Stimulated activated CD8-positive, alpha-beta memory T cell treated with anti-CD3 and anti-CD28 coated beads, Interleukin-15, amount 100 ng/mL, for 48 hours (primary cell): ENCODE data around the gene POGLUT2.
"Not testable (repeated sequence)": the region's sequence is repeated elsewhere in the genome, so short reads cannot be mapped to it uniquely, and the experiment has no call there.

Experiments used
- DNase-seq, 2 donors: peaks; one replicate each; pipeline ENCODE4 v3.0.0-alpha.2; 2020; ENCODE audit warnings: low read depth in 2 of 2

POGLUT2 gene

DNA sequence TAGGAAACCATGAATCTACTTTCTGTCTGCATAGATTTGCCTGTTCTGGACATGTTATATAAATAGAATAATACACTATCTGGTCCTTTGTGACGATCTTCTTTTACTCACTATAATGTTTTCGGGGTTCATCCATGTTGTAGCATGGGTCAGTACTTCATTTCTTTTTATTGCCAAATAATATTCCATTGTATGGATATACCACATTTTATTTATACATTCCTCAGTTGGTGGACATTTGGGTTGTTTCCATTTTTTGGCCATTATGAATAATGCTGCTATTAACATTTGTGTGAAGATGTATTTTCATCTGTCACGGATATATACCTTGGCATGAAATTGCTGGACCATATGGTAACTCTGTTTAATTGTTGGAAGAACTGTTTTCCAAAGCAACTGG is 6.9 kb upstream of the POGLUT2 start:
- DNase-seq, result no peak

DNA sequence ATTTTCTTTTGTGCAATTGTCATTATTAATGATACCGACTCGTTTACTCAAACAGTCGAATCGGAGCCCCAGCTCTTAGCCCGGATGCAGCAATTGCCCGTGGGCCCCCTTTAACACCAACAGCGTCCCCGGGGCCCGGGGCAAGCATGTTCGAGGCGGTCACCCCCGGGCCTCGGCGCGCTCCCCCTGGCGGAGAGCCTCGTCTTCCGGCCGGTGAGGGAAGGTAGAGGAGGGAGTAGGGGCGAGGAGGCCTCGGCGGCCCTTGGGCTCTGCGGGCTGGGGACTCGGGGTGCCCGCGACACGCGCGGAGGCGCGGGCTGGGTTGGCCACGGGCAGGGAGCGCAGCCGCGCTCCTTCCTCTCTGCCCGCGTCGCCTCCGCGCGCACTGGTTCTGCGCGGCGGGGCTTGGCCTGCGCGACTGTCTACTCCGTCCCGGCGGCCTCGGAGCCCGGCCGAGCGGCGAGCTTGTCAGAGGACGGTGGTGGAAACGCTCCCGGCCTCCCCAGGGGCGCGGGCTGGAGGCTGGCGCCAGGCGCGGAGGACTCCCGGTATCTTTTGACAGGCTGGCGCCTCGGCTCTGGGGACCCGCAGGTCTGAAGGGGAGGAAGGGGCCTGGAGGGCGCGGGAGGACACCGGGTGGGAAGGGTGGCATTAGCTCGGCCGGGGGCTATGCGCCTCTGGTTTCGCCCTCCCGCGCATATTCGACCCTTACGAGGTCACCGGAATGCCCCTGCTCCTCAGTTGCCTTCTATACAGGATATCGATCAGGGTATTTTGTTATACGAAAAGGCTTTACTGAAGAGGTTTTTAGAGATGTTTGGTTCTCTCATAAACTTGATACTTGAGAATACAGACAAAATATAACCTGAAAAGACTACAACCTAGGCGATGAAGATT is 1.6 kb upstream of the POGLUT2 start:
- DNase-seq, result peak; percentile 76 to 77

- no peak for DNase-seq
Observed at GRCh38 chr13:102799426-102800144, 809 bp upstream of the POGLUT2 start.

DNA sequence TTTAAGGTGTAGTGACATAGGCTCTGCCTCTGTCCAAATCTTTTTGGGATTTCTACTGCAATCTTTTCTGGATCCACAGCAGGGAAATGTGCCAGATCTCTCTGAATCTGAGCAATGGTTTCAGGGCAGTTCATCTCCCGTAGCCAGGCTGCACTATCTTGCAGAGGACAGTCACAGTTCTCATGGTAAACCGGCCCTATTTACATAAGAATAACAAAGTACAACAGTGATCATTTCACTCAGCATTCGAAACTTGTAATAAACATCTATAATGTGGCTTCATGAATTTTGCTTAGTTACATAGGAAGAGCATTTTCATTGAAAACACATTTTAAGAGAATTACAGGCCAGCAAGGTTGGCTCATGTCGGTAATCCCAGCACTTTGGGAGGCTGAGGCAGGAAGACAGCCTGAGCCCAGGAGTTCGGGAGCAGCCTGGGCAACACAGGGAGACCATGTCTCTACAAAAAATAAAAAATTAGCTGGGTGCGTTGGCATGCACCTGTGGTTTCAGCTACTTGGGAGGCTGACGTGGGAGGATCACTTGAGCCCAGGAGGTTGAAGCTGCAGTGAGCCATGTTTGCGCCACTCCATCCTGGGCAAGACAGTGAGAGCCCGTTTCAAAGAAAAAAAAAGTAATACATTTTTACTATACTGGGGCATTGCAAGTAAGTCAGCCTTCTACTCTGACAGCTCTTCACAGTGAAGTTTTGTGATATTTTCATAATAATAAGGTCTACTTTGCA is 5.0 kb downstream of the POGLUT2 start:
- no peak for DNase-seq

GRCh38 chr13:102792396-102792795 is 6.4 kb downstream of the POGLUT2 start:
- DNase-seq, result no peak

DNA sequence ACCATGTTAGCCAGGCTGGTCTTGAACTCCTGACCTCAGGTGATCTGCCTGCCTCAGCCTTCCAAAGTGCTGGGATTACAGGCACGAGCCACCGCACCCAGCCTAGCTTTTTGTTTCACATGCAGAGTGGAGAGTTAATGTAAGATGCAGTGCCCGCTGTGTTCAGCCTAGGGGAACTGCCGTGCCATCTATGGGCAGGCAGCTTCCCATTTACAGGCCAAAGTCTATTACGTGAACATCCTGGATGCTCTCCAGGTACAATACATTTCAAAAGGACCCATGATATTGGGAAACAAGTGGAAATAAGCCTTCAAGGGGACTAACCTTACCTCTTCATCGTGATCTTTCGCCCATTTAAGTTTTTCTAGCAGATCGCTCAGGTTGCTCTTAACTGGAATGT is 10.1 kb downstream of the POGLUT2 start:
- no peak for DNase-seq

DNA sequence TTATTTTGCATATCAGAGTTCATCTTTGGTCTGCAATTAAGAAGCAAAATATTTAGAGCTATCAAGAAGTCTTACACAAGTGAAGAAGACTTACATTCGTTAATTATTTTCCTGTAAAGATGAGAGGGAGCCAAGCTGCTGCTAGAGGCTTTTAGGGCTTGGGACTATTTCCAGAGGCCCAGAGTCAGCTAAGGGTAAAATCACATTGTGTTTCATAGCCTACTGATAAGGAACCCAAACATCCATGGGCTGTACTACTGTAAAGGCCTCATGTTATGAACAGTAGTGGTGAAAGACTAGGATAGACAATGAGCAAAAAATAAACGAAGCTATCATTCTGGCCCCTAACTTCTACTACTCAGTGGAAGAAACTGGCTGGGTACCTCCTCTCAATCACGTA is 14.3 kb downstream of the POGLUT2 start:
- DNase-seq, result no peak

DNA sequence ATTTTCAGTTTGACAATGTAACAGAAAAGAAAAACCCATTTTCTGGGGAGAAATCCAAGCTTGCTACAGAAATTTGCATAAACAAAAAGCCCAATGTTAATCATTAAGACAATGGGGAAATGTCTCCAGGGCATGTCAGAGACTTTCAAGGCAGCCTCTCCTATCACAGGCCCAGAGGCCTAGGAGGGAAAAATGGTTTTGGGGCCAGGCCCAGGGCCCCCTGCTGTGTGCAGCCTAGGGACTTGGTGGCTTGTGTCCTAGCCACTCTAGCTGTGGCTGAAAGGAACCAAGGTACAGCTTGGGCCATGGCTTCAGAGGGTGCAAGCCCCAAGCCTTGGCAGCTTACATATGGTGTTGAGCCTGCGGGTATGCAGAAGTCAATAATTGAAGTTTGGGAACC is 17.2 kb downstream of the POGLUT2 start:
- no peak for DNase-seq

- DNase-seq, result not testable (repeated sequence)
Observed at GRCh38 chr13:102780656-102781055, 18.1 kb downstream of the POGLUT2 start.

DNA sequence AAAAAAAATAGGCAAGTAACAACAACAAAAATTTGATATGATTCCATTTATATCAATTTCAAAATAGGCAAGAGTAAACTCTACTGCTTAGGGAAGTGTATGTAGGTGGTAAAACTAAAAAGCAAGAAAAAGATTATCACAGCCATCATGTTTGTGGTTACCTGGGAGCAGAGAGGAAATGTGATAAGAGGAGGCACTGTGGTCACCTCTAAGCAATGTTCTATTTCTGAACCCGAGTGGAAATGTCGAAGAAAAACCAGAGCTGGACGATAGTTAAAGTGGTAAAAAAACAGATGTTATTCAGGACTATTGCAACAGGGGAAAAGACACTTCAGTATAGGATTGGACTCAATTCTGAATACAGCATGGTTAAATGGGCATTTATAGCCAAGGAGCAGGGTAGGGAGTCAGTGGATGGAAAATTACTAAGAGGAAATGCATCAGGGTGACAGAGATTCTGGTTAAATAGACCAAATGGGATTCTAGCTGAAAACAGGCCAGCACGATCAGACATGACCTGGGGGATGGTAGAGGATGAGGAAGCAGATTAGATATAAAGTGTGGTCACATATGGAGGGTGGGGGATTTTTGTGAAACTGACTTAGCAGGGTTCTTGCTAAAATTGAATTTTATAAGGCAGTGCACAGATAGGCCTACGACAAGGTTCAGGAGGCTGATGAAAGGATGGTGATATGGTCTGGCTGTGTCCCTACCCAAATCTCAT is 19.2 kb downstream of the POGLUT2 start:
- DNase-seq, result no peak

DNA sequence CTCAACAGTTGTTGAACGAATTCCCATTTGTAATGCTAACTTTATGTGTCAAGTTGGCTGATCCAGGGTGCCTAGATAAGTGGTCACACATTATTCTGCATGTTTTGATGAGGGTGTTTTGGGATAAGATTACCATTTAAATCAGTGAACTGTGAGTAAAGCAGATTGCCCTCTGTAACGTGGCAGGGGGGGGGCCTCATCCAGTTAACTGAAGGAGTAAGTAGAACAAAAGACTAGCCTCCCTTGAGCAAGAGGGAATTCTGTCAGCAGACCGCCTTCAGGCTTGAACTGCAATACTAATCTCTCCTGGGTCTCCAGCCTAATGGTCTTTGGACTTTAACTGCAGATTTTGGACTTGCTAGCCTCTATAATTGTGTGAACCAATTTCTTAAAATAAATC is 21.0 kb downstream of the POGLUT2 start:
- no peak for DNase-seq

DNA sequence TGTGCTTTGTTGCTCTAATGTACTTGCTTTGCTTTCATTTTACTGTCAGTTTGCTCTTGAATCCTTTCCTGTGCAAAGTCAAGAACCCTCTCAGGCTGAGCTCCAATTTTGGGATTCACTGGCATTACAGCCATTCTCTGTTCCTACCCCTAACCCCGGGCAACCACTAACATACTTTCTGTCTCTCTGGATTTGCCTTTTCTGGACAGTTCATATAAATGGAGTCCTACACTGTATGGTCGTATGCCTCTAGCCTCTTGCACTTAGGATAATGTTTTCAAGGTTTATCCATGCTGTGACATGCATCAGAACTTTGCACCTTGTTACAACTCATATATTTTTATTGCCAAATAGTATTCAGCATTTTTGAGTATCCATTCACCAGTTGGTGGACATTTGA is 22.5 kb downstream of the POGLUT2 start:
- no peak for DNase-seq

- DNase-seq, result no peak
Observed at GRCh38 chr13:102774591-102775520, 23.9 kb downstream of the POGLUT2 start.

DNA sequence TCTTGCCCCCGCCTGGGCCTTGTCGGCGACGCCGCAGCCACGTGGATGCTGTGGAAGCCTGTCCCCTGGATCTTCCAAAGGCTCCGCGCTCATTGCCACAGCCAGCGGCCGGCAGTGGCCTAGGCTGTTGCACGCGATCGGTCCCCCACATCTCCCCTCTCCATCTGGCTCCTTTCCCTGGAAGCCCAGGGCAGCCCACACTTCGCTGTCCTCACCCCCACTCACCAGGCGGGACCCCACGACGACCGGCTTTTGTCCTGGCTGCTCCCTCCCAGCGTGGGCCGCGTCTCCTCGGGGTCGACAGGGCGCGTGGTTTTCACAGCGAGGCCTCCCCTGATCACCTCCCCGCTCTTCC is 24.6 kb downstream of the POGLUT2 start:
- DNase-seq, result no peak

DNA sequence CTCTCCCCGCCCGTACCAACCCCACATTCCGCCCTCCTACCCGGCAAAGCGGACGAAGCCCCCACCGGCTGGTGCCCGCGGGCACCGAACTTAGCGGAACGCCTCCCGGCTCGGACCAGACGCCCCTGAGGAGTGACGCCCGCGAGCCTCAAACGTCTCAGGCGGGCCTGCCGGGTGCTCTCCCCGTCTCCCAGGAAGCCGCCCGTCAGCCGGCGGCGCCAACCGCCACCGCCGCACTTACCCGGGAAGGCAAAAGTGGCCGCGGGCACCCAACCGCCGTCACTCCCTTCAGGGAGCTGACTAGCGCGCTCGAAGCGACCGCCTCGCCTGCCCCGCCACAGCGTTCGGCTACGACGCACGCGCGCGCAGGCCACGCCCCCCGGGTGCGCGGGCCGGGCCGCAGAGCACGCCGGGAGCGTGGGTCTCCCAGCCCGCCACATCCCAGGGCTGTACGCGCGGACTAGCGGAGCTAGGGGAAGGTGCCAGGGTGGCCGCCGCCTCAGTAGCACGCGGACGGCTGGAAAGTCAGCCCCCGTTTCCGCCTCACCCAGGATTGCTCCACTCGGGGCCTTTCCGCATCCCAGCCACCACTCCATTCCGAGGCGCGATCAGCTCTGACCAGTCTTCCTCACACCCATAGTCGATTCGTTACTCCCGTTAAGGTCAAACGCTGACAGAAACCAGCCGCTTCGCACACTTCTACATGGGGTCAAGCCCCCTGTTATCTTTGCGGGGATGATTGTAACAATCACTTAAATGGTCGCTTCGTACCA is 25.1 kb downstream of the POGLUT2 start, which contains the start of gene TEX30:
Gene TEX30 (minus strand): TSS at position 346 of the 773 bp plus-strand sequence. CDS start 3,760 bp downstream, outside the sequence.
- peak; percentile 83 to 87 for DNase-seq

DNA sequence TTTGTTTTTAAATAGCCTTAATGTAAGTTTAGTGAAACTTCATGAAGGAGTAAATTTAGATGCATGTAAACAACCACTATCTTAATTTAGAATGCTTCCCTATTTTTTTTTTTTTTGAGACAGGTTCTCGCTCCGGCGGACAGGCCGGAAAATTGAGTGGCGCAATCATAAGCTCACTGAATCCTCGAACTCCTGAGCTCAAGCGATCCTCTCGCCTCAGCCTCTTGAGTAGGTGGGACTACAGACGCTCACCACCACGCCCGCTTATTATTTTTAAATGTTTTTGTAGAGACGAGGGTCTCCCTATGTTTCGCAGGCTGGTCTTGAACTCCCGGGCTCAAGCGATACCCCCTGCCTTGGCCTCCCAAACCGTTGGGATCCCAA is 26.7 kb downstream of the POGLUT2 start:
- no peak for DNase-seq

DNA sequence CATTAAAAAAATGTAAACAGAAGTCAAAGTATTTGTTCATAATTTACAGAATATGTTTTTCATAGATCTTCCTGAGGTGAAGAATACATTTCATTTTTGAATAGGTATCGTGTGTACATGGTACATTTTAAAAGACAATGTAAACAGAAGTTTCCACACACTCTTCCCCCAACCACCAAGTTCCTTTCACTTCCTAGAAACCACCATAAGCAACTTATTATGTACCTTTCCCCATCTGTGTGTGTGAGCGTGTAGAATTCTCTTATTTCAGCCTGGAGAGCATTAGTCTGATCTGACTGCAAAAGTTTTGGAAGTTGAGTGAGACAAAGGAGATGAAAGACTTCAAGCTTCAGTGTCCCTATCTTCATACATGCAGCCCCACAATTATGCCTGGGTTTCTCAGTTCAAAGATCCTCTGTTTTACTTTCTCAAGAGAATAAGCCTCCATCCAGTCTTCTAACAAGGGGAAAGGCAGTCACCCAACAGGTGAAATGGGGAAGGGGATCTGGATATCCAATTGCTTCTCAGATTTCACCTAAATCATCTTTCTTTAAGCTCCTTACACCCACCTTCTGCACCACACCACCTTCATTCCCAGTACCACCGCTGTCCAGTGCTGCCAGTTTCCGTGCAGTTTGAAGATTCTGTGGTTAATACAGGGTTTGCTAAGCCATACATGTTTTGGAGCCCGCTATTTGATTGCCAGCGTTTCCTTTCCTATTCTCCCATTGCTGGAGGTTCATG is 27.3 kb downstream of the POGLUT2 start:
- no peak for DNase-seq

- DNase-seq, result no peak
Observed at GRCh38 chr13:102770435-102770834, 28.3 kb downstream of the POGLUT2 start.

GRCh38 chr13:102769679-102770078 is 29.1 kb downstream of the POGLUT2 start:
- no peak for DNase-seq
